Subcutaneous abdominal adipose tissue (tissue), 5 donors: ENCODE results near the gene OPRL1.

Experiments used
- H3K27ac ChIP-seq: one replicate; pipeline ENCODE4 v1.7.0; 2013; ENCODE audit warnings: low read depth, mild to moderate bottlenecking, inconsistent platforms, low read length, moderate library complexity
- H3K27me3 ChIP-seq, 5 donors: one replicate each; pipeline ENCODE4 v1.7.0; 2013; ENCODE audit warnings: low read length in 5 of 5, inconsistent platforms in 1 of 5; ENCODE audit not compliant: control insufficient read depth in 5 of 5, insufficient read depth in 4 of 5
- H3K36me3 ChIP-seq, 5 donors: one replicate each; pipeline ENCODE4 v1.7.0; 2013; ENCODE audit warnings: low read length in 5 of 5; ENCODE audit not compliant: control insufficient read depth in 5 of 5, insufficient read depth in 5 of 5
- H3K4me1 ChIP-seq, 5 donors: one replicate each; pipeline ENCODE4 v1.7.0; 2013; ENCODE audit warnings: low read length in 5 of 5, mild to moderate bottlenecking in 3 of 5, moderate library complexity in 1 of 5; ENCODE audit not compliant: control insufficient read depth in 5 of 5, insufficient read depth in 5 of 5
- H3K4me3 ChIP-seq, 5 donors: one replicate each; pipeline ENCODE4 v1.7.0; 2013; ENCODE audit warnings: low read length in 5 of 5, low read depth in 1 of 5
- H3K9ac ChIP-seq, 5 donors: one replicate each; pipeline ENCODE4 v1.7.0; 2013; ENCODE audit warnings: low read length in 5 of 5, mild to moderate bottlenecking in 4 of 5, moderate library complexity in 3 of 5
- H3K9me3 ChIP-seq, 5 donors: one replicate each; pipeline ENCODE4 v1.7.0; 2013; ENCODE audit warnings: low read length in 5 of 5; ENCODE audit not compliant: control insufficient read depth in 5 of 5
- donor health status: healthy.
- donor health status: healthy.
- donor health status: healthy.
- donor health status: healthy.
- donor health status: healthy.

OPRL1 gene

DNA sequence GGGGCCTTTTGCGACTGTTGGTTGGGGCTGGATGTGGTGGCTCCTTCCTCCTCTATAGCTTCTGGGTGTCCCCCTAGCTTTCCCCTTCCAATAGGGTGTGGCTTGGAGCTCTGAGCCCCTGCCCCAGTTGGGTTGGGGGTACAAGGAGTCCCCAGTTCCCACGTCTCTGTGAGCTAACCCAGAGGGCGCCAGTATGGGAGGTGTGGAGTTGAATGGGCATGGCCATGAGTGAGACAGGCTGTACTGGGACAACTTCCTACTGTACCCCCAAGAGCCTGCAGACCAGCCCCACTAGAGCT lies 42.7 kb upstream of the OPRL1 start:
- peaks cover 3 to 54% (median 41%) of the 10 kb centered on the region in 5 donors for H3K4me1 ChIP-seq
- H3K27ac ChIP-seq, result no peak overlapping the region
- no peaks in the 10 kb centered on the region for H3K9me3 ChIP-seq
- peaks cover 0 to 32% (median 28%) of the 10 kb centered on the region in 5 donors for H3K36me3 ChIP-seq
- no peak overlapping the region for H3K9ac ChIP-seq
- H3K4me3 ChIP-seq, result no peak overlapping the region
- H3K27me3 ChIP-seq, result peaks cover 18 to 45% (median 37%) of the 10 kb centered on the region in 5 donors

DNA sequence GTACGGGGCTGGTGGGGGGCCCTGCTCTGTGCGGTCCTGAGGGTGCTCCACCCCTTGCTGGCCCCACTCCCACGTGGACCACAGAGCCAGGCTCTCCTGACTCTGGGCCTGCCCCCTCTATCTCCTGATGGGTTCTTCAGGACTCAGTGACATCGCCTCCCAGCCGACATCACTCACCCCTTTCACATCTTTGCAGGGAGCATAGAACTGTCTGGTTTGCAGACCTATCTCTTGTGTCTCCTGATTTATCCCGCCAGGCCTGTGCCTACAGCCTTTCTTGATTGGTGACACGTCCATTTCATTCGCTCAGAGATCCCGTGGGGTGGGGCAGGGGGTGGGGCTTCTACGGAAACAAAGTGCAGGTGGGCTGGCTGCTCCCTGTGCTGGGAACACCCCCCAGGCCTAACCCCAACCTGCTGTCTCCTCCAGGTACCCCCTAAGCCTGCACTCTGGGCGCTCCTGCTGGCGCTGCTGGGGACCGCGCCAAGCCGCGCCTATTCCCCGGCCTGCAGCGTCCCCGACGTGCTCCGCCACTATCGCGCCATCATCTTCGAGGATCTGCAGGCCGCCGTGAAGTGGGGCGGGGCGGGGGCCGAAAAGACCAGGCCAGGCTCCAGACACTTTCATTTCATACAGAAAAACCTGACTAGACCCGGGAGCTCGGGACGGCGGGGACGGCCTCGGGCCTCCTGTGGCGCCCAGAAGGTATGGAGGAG lies 42.2 kb upstream of the OPRL1 start:
- no peak overlapping the region for H3K9ac ChIP-seq
- H3K4me1 ChIP-seq, result peaks cover 3 to 58% (median 44%) of the 10 kb centered on the region in 5 donors
- peak overlapping the region in 1 of 5 donors; percentile 58 for H3K4me3 ChIP-seq
- H3K27me3 ChIP-seq, result peaks cover 21 to 48% (median 37%) of the 10 kb centered on the region in 5 donors
- no peaks in the 10 kb centered on the region for H3K9me3 ChIP-seq
- peaks cover 0 to 27% (median 23%) of the 10 kb centered on the region in 5 donors for H3K36me3 ChIP-seq
- no peak overlapping the region for H3K27ac ChIP-seq

DNA sequence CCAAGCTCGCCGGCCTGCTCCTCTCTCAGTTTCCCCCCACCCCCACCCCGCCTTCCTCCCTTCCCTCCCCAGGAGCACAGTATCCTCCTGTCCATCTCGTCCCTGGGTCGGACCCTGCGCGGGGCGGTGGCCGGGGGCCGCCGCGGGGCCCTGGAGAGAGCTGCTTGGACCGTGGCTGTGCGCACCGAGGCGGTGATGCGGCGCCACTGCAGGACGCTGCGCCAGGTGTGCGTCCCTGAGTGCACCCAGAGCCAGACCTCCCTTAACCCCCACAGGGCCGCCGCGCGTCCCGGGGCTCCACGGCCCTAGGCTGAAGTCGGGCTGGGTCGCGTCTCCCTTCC lies 41.7 kb upstream of the OPRL1 start:
- Histone ChIP-seq H3K9me3 (no peaks in the 10 kb centered on the region), H3K4me3 (peak overlapping the region in 3 of 5 donors; percentile 58 to 68 (median 65)), H3K4me1 (peaks cover 3 to 58% (median 44%) of the 10 kb centered on the region in 5 donors), H3K36me3 (peaks cover 0 to 22% (median 18%) of the 10 kb centered on the region in 5 donors), H3K9ac (no peak overlapping the region), H3K27me3 (peaks cover 21 to 48% (median 37%) of the 10 kb centered on the region in 5 donors), H3K27ac (no peak overlapping the region)

DNA sequence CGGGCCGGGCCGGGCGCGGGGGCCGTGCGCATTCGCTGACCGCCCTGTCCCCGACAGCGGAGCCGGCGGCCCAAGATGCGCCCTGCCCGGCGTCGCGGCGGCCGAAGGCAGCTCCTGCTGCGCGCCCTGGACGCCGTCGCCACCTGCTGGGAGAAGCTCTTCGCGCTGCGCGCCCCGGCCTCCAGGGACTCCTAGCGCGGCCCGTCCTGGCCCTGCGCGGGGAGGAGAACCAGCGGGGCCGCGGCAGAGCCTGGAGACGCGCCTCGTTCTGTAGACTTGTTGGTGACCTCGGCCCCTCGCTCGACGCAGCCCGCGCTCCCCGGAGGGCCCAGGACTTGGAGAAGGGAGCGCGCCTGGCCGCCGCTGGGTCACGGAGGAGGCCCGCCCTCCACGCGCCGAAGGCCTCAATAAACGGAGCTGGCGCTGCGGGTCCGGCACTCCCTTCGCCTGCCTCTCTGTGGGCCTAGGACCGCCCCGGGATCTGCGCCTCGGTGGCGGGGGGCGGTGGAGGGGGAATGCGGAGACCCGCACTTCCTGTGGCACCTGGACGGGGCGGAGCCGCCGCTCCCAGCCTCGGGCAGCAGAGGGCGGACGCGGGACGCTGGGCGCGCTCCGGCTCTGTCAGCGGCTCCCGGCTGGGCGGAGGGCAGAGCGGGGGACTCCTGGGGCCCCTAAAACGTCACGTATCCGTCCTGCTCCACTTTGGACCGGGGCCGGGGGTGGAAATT lies 41.2 kb upstream of the OPRL1 start:
- no peak overlapping the region for H3K27ac ChIP-seq
- no peaks in the 10 kb centered on the region for H3K9me3 ChIP-seq
- peaks cover 3 to 62% (median 44%) of the 10 kb centered on the region in 5 donors for H3K4me1 ChIP-seq
- H3K9ac ChIP-seq, result peak overlapping the region in 3 of 5 donors; percentile 8 to 25 (median 20)
- peaks cover 0 to 17% (median 14%) of the 10 kb centered on the region in 5 donors for H3K36me3 ChIP-seq
- H3K27me3 ChIP-seq, result peaks cover 21 to 48% (median 37%) of the 10 kb centered on the region in 5 donors
- H3K4me3 ChIP-seq, result peak overlapping the region in 4 of 5 donors; percentile 47 to 68 (median 62)

DNA sequence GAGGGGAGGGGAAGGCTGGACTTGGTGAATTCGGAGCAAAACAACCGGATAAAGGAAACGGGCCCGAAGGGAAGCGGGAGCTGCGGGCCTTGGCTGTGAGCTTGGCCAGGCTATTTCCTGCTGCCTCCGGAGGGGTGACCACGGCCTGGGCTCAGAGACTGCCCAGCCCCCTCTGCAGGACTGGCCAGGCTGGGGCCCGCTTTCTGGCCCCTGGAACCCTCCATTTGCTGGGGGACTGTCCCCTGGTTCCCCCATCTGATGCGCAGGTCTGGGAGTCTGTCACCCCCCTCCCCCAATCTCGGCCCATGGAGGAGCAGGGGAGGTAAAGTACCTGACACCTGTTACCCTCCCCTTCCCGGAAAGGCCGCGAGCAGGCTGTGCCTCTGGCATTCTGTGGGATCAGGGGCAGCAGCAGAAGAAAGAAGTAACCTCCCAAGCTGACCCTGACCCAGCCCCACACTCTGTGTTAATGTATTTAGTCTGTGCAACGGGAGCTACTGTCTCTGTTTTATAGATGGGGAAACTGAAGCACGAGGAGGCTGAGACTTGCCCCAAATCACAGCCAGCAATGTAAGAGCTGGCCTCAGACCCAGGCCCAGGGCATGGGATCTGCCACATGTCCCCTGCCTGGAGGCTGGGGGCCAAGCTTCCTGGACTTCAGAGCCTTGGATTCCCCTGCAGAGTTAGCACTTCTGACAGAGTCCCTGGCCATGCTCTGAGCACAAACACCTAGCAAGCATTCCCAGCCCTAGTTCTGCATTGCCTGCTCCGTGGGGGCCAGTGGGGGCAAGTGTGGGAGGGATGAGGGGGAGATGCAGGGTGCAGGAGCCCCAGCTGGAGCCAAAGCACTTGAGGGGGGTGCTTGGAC lies 40.4 kb upstream of the OPRL1 start:
- peak overlapping the region; percentile 65 for H3K27ac ChIP-seq
- peaks cover 3 to 69% (median 46%) of the 10 kb centered on the region in 5 donors for H3K4me1 ChIP-seq
- H3K36me3 ChIP-seq, result peaks cover 0 to 9% (median 7%) of the 10 kb centered on the region in 5 donors
- H3K9ac ChIP-seq, result peak overlapping the region in 2 of 5 donors; percentile 25 to 30
- H3K27me3 ChIP-seq, result peaks cover 21 to 48% (median 37%) of the 10 kb centered on the region in 5 donors
- no peaks in the 10 kb centered on the region for H3K9me3 ChIP-seq
- H3K4me3 ChIP-seq, result peak overlapping the region in 4 of 5 donors; percentile 47 to 68 (median 62)

DNA sequence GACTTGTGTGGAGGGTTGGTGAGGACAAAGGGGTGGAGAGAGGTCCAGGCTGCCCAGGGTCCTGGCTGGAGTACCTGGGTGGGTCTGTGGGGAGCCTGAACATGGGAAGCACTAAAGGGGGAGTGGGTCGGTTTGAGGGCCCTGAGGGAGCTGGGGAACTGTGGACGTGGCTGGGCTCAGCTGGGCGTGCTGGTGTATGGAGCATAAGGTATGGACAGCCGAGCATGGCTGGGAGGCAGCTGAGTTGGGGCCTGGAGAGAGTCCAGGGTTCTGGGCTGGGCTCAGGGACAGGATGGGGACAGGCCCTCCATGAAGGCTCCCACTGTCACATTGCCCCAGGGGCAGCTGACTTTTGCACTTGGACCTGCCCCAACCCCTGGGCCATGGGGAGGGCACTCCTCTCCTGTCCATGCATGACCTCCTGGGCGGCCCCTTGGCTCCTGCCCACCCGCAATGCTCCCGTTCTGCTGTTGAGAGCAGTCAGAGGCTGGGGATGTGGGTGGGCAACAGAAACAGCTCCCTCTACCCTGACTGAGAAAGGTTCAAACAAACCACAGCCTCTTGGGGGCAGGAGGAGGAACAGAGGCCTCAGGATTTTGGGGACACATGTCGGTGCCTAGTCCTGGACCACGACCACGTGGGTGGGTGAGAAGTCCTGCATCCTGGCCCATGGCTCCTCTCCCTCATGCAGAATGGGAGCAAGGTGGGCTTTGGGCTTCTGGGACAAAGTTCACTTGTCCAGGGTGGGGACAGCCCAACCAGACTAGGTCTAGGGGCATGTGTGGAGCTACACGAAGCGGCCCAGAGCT lies 39.4 kb upstream of the OPRL1 start:
- peaks cover 0 to under 1% (median 0%) of the 10 kb centered on the region in 5 donors for H3K36me3 ChIP-seq
- H3K4me1 ChIP-seq, result peaks cover 3 to 78% (median 48%) of the 10 kb centered on the region in 5 donors
- no peak overlapping the region for H3K9ac ChIP-seq
- H3K9me3 ChIP-seq, result no peaks in the 10 kb centered on the region
- peak overlapping the region; percentile 65 for H3K27ac ChIP-seq
- H3K27me3 ChIP-seq, result peaks cover 28 to 48% (median 40%) of the 10 kb centered on the region in 5 donors
- peak overlapping the region in 1 of 5 donors; percentile 58 for H3K4me3 ChIP-seq

DNA sequence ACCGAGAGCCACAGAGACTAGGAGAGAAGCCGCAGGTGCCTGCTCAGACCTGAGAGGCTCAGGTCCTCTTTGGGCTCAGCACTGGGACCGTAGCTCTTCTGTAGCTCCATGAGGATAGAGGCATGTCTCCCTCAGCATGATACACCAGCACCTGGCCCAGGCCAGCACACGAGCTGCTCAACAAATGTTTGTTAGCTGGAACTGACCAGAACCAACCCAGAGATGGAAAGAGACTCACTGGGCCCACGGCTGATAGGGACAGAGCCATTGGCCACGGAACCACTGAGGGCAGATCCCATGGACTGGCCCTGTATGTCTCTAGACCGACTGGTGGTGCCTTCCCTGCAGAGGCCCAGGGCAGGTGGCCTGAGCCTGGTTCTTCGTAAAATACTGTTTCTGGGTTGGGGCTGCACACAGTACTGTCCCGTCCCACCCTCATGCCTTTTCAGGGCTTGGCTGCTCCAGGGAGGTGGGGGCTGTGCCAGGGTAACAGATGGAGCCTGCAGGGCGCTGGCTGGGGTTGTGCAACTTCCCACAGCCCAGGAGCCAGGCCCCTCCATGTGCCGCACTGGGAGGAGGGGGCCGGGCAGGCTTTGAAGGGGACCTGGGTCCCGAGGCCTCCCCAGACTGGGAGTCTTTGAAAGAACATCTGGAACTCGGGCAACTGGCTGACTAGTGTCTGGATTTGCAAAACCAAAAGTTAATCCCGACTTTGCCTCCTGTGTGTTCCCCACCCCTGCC lies 38.7 kb upstream of the OPRL1 start:
- no peaks in the 10 kb centered on the region for H3K9me3 ChIP-seq
- H3K27ac ChIP-seq, result peak overlapping the region; percentile 65
- H3K36me3 ChIP-seq, result peaks cover 0 to 5% (median 0%) of the 10 kb centered on the region in 5 donors
- peaks cover 3 to 82% (median 46%) of the 10 kb centered on the region in 5 donors for H3K4me1 ChIP-seq
- H3K9ac ChIP-seq, result peak overlapping the region in 1 of 5 donors; percentile 23
- peak overlapping the region in 1 of 5 donors; percentile 60 for H3K4me3 ChIP-seq
- peaks cover 30 to 53% (median 46%) of the 10 kb centered on the region in 5 donors for H3K27me3 ChIP-seq

DNA sequence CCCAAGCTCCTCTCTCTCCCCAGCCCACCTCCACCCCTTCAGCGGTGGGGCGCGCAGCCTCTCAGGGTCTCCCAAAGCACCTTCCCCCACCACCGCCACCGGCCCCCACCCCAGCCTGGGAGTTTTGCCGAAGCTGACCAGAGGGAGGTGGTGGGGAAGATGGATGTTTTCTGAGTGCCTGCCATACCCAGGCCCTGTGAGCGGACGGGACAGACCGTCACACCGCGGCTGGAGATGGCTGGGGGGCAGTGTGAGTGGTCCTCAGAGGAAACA lies 38.2 kb upstream of the OPRL1 start:
- no peak overlapping the region for H3K9ac ChIP-seq
- peak overlapping the region in 3 of 5 donors; percentile 44 to 65 (median 60) for H3K4me3 ChIP-seq
- H3K27ac ChIP-seq, result peak overlapping the region; percentile 65
- no peaks in the 10 kb centered on the region for H3K9me3 ChIP-seq
- H3K27me3 ChIP-seq, result peaks cover 32 to 53% (median 50%) of the 10 kb centered on the region in 5 donors
- peaks cover 0 to 6% (median 0%) of the 10 kb centered on the region in 5 donors for H3K36me3 ChIP-seq
- peaks cover 3 to 79% (median 41%) of the 10 kb centered on the region in 5 donors for H3K4me1 ChIP-seq
